NCI-H2171 treated with DMSO at 0.1 percent for 48 hours (cell line): ENCODE data around the gene CLDN4.
A peak's percentile ranks its signal among the peaks of the same experiment; 100 is the strongest.
"Not testable (repeated sequence)": the region's sequence is repeated elsewhere in the genome, so short reads cannot be mapped to it uniquely, and the experiment has no call there.

Source experiments
- DNase-seq: peaks from one replicate; lab custom pipeline; 2025; lab: John Stamatoyannopoulos, UW

Gene CLDN4

GRCh38 chr7:73830681-73831583, at the start of gene CLDN4:
CLDN4 (plus strand) TSS chr7:73830996; CDS start chr7:73831202, 206 bp downstream.
- DNase-seq, result peak; percentile 79

- DNase-seq, result no peak
Measured at GRCh38 chr7:73786588-73786987, 44.2 kb upstream of the CLDN4 start.

- DNase-seq, result not testable (repeated sequence)
Measured at GRCh38 chr7:73787786-73788048, 43.1 kb upstream of the CLDN4 start.

- no peak for DNase-seq
Measured at GRCh38 chr7:73789051-73789450, 41.7 kb upstream of the CLDN4 start.

- not testable (repeated sequence) for DNase-seq
Measured at GRCh38 chr7:73791170-73791690, 39.6 kb upstream of the CLDN4 start.

GRCh38 chr7:73795188-73795587, 35.6 kb upstream of the CLDN4 start:
- DNase-seq, result not testable (repeated sequence)

- DNase-seq, result not testable (repeated sequence)
Measured at GRCh38 chr7:73796656-73797055, 34.1 kb upstream of the CLDN4 start.

- DNase-seq, result not testable (repeated sequence)
Measured at GRCh38 chr7:73797176-73797575, 33.6 kb upstream of the CLDN4 start.

- no peak for DNase-seq
Measured at GRCh38 chr7:73799282-73800141, 31.3 kb upstream of the CLDN4 start.

GRCh38 chr7:73801577-73801976, 29.2 kb upstream of the CLDN4 start:
- no peak for DNase-seq

- no peak for DNase-seq
Measured at GRCh38 chr7:73802459-73802858, 28.3 kb upstream of the CLDN4 start.

GRCh38 chr7:73809467-73809951, 21.3 kb upstream of the CLDN4 start:
- no peak for DNase-seq

- no peak for DNase-seq
Measured at GRCh38 chr7:73810998-73811360, 19.8 kb upstream of the CLDN4 start.

GRCh38 chr7:73811760-73812168, 19.0 kb upstream of the CLDN4 start:
- DNase-seq, result no peak

GRCh38 chr7:73812996-73813395, 17.8 kb upstream of the CLDN4 start:
- DNase-seq, result no peak

GRCh38 chr7:73815436-73815835, 15.4 kb upstream of the CLDN4 start:
- no peak for DNase-seq

- DNase-seq, result no peak
Measured at GRCh38 chr7:73817121-73817520, 13.7 kb upstream of the CLDN4 start.

- DNase-seq, result no peak
Measured at GRCh38 chr7:73820013-73820412, 10.8 kb upstream of the CLDN4 start.

- peak; percentile 29 for DNase-seq
Measured at GRCh38 chr7:73821597-73822285, 9.1 kb upstream of the CLDN4 start.

GRCh38 chr7:73822319-73823173, 8.2 kb upstream of the CLDN4 start:
- peak; percentile 30 for DNase-seq

GRCh38 chr7:73823257-73823656, 7.5 kb upstream of the CLDN4 start:
- DNase-seq, result no peak
